Skeletal muscle tissue (tissue), 5 donors: Measurements from ENCODE around the gene C1orf141. TPM values are rescaled to one million over a fixed set of nuclear protein-coding genes. Genes with fewer than 3 reads are reported as not detected.

Source experiments
- H3K27ac ChIP-seq: one replicate; pipeline ENCODE4 v1.7.0; 2013; ENCODE audit warnings: mild to moderate bottlenecking, low read depth, low read length, inconsistent platforms
- H3K27me3 ChIP-seq, 3 donors: one replicate each; pipeline ENCODE4 v1.7.0; 2013; ENCODE audit warnings: low read length in 3 of 3; ENCODE audit not compliant: control insufficient read depth in 3 of 3, insufficient read depth in 3 of 3
- H3K36me3 ChIP-seq, 3 donors: one replicate each; pipeline ENCODE4 v1.7.0; 2013; ENCODE audit warnings: low read length in 3 of 3; ENCODE audit not compliant: control insufficient read depth in 3 of 3, insufficient read depth in 3 of 3
- H3K4me1 ChIP-seq, 3 donors: one replicate each; pipeline ENCODE4 v1.7.0; 2013; ENCODE audit warnings: low read length in 3 of 3, mild to moderate bottlenecking in 3 of 3; ENCODE audit not compliant: control insufficient read depth in 3 of 3, insufficient read depth in 3 of 3
- H3K4me3 ChIP-seq, 3 donors: one replicate each; pipeline ENCODE4 v1.7.0; 2013; ENCODE audit warnings: low read length in 3 of 3
- H3K9ac ChIP-seq, 3 donors: one replicate each; pipeline ENCODE4 v1.7.0; 2013; ENCODE audit warnings: low read length in 3 of 3, mild to moderate bottlenecking in 3 of 3, moderate library complexity in 2 of 3, low read depth in 1 of 3
- H3K9me3 ChIP-seq, 3 donors: one replicate each; pipeline ENCODE4 v1.7.0; 2013; ENCODE audit warnings: low read length in 3 of 3; ENCODE audit not compliant: control insufficient read depth in 3 of 3
- small RNA-seq: library from RNA; depleted of rRNA; stranded (forward); fragments of <200 nt; gene quantifications from one replicate; pipeline ENCODE3, GENCODE V24; 2014
- total RNA-seq: library from RNA; depleted of rRNA; stranded (reverse); fragments of >200 nt; gene quantifications from one replicate; pipeline ENCODE4 v1.2.3, GENCODE V29; 2014
- donor health status: Osteomylitis.

The C1orf141 gene
- total RNA-seq, 1 donor from 2014 or later = not detected

- H3K4me3 ChIP-seq = peak overlapping the region; percentile 81 to 93 (median 91)
- peak overlapping the region; percentile 92 for H3K27ac ChIP-seq
- peak overlapping the region; percentile 91 to 95 (median 94) for H3K9ac ChIP-seq
- H3K27me3 ChIP-seq = no peaks in the 10 kb centered on the region
- H3K36me3 ChIP-seq = peaks cover 4 to 13% (median 11%) of the 10 kb centered on the region in 3 donors
- peaks cover 3 to 9% (median 4%) of the 10 kb centered on the region in 3 donors for H3K4me1 ChIP-seq
- H3K9me3 ChIP-seq = no peaks in the 10 kb centered on the region
Measured at GRCh38 chr1:67052741-67053534, 81.8 kb downstream of the C1orf141 start.

- Histone ChIP-seq H3K9ac (no peak overlapping the region), H3K4me3 (no peak overlapping the region), H3K36me3 (peaks cover 5 to 30% (median 23%) of the 10 kb centered on the region in 3 donors), H3K9me3 (no peaks in the 10 kb centered on the region), H3K4me1 (peaks cover 3 to 9% (median 4%) of the 10 kb centered on the region in 3 donors), H3K27me3 (no peaks in the 10 kb centered on the region), H3K27ac (no peak overlapping the region)
Measured at GRCh38 chr1:67051196-67051595, 83.6 kb downstream of the C1orf141 start.

- H3K36me3 ChIP-seq = peaks cover 9 to 51% (median 29%) of the 10 kb centered on the region in 3 donors
- H3K9me3 ChIP-seq = no peaks in the 10 kb centered on the region
- H3K27me3 ChIP-seq = no peaks in the 10 kb centered on the region
- H3K4me1 ChIP-seq = peaks cover 0 to 8% (median 3%) of the 10 kb centered on the region in 3 donors
- no peak overlapping the region for H3K4me3 ChIP-seq
- no peak overlapping the region for H3K9ac ChIP-seq
- H3K27ac ChIP-seq = no peak overlapping the region
Measured at GRCh38 chr1:67044631-67045270, 90.0 kb downstream of the C1orf141 start.

- peaks cover 0 to 8% (median 3%) of the 10 kb centered on the region in 3 donors for H3K4me1 ChIP-seq
- H3K9me3 ChIP-seq = no peaks in the 10 kb centered on the region
- H3K27me3 ChIP-seq = no peaks in the 10 kb centered on the region
- H3K27ac ChIP-seq = no peak overlapping the region
- no peak overlapping the region for H3K4me3 ChIP-seq
- peaks cover 8 to 49% (median 23%) of the 10 kb centered on the region in 3 donors for H3K36me3 ChIP-seq
- no peak overlapping the region for H3K9ac ChIP-seq
Measured at GRCh38 chr1:67043366-67043765, 91.4 kb downstream of the C1orf141 start.

Small RNAs within 50 kb of the gene (small RNA-seq; reads per million reads assigned to genes)
- gene RF00322 = not detected

Other genes with a start within 250 kb of the C1orf141 start
- gene DNAI4, start 210.1 kb downstream of the C1orf141 start, total RNA-seq = 12.5 TPM
- 29.7 TPM for gene MIER1, start 210.0 kb downstream of the C1orf141 start, total RNA-seq
- 7.8 TPM for gene SLC35D1, start 80.8 kb downstream of the C1orf141 start, total RNA-seq
- not detected for gene IL23R, start 31.5 kb upstream of the C1orf141 start, total RNA-seq
- gene IL12RB2, start 172.9 kb upstream of the C1orf141 start, total RNA-seq = 3.1 TPM